Kidney capillary endothelial cell (primary cell): ENCODE results near the gene GRXCR2.
"Not testable (repeated sequence)": the region's sequence is repeated elsewhere in the genome, so short reads cannot be mapped to it uniquely, and the experiment has no call there.

Experiments
- DNase-seq: peaks from one replicate; pipeline ENCODE4 v3.0.0-alpha.2; 2018; ENCODE audit warnings: low spot score

GRXCR2 gene, protein sequence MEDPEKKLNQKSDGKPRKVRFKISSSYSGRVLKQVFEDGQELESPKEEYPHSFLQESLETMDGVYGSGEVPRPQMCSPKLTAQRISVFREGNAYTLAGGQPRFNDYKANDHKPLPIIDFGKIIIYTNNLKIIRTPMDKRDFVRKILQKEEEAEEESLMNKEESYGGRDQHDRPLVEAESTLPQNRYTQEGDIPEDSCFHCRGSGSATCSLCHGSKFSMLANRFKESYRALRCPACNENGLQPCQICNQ

DNA sequence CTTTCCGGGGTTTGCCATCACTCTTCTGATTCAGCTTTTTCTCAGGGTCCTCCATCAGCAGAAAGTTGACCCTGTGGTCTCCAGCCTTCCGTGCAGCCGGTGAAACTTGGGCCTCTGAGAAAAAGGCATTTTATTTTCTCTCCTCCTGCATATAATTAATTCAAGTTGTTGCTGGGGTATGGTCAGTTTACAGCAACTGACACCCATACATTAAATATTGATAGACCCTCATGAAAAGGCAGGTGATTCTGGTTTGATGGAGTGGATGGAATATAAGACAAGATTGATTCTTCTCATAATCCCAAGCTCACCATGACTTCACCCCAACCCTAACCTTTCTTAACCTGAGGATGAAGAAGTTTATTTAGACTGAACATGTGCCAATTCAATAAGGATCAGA is at the start of gene GRXCR2:
Gene GRXCR2 (minus strand): TSS at position 101 of the 400 bp plus-strand sequence. CDS start 46 bp downstream, at position 55.
- DNase-seq = no peak

DNA sequence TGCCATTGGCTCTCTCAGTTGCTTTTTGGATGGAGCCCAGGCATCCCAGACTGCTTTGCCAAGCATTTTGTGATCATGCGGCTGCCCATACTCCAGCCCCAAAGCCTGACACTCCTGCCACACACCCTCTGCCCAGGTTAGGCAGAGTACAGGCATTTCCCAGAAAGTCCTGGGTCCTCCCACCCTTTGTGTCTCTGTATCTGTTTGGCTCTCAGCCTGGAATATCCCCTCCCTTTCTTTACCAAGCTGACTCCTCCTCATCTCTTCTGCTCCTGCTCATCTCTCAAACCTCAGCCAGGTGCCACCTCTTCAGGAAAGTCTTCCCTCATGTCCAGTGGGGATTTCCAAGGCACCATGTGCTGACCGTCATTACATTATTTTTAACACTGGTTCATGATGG is 49.2 kb upstream of the GRXCR2 start:
- no peak for DNase-seq

DNA sequence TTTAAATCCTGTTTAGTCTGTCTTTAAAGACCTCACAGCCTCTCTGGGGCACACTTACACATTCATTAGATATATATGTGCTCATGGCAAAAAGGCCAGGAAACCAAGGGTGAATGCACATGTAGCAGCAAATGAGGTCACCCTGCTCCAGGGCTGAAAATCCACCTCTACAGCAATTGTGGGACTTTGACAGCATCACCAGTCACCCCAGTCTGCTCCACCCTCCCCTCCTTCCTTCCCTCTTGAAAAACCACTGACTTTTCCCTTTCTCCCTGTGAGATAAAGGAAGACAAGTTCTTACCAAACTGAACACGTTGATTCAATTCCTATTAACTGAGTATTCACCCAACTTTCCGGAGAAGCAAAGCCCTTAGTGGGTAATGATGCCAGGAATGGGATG is 48.4 kb upstream of the GRXCR2 start:
- no peak for DNase-seq

DNA sequence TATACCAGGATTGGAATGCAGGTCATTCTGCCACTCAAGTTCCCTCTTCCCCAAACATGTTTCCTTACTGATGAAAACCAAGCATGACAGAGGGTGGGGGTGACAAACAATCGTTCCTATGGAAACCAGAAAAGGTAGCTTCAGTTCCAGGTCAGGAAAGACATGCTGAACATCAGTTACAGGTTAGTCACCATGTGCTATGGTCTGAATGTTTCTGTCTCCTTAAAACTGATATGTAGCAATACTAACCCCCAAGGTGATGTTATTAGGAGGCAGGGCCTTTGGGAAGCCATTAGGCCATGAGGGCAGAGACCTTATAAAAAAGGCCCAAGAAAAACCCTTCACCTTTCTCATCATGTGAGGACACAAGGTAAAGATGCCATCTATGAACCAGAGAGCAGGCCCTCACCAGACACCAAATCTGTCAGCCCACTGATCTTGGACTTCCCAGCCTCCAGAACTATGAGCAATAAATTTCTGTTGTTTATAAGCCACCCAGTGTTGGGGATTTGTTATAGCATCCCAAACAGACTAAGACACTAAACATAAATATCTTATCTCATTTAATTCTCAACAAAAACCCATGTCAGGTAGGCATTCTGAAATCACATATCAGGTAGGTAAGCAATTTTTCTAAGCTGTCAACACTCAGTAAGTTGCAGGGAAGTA is 47.9 kb upstream of the GRXCR2 start:
- DNase-seq = no peak

DNA sequence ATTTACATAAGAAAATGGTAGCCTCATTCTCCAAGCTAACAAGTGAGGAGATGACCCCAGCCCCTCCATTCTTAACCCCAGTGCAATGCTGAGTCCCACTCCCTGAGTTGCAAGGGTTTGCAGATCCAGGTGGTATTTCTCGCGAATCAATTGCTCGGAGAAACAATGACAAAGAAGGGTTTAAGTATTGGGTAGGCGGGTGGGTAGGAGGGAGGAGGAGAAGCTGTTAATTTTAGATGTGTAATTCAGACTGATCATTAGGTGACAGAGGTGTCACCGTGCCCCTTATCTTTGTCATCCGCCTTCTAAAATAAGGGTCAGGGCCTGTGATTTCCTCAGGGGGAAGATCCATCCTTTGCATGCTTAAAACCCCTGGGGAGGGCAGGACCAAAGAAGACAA is 46.6 kb upstream of the GRXCR2 start:
- no peak for DNase-seq

DNA sequence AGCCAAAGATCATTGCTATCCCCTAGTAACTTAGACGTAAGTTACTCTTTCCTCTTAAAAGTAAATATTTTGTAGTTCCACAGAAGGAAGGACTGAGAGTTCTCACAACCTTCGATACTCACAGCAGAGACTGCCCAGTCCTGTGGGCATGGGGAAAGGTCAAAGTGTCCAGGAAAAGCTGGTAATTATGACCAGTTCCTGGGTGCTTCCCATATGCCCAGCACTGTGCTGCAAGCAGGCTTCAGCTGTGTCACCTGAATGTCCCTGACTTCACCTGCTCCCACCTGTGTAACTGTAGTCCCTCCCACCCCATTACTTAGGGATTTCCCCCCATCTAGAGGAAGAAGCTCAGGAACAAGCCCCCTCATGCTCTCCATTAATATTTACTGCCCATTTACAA is 45.6 kb upstream of the GRXCR2 start:
- DNase-seq = no peak

DNA sequence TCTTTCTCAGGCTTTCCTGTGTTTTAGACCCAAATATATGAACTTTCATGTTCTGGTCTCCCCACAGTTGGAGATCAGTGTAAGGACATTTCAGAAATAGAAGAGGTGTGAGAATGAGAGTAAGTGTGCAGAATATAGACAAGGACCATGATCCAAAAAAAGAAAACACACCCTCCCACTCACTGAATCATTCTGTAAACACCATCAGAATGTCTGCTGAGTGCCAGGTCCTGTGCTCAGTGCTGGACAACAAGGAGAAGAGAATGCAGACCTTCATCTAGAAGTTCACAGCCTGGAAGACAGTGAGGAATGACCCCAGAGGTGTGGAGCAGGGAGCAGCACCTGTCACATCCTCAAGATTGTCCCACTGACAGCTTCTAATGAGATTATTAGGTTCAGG is 44.5 kb upstream of the GRXCR2 start:
- DNase-seq = no peak

DNA sequence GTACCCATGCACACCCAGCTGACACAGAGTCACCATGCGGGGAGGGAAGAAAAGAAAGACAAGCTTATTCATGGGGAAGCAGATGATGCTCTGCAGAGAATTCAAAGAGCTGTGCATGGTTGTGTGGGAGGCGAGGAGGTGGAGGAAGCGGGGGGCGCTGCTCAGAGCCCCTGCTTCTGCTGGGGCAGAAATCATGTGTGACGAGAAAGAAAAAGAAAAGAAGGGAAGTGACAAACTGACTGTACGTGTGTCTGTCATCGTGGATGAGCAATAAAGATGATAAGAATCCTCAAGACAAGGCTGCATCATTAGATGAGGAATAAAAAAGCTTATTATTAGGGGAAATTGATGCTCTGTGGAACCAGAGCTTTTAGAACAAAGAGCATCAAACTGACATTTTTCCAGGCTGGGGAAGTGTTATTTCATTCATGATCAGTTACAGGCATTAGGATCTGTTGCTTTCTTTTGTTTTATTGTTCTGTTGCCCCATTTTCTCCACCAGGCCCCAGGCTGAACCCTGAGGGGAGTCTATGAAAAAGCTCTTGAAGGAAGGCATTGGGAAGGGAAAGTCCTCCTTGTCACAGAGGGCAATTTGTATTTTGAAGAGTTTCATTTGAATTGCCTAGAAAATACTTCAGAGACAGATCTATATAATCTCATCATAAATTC is 43.3 kb upstream of the GRXCR2 start:
- no peak for DNase-seq

DNA sequence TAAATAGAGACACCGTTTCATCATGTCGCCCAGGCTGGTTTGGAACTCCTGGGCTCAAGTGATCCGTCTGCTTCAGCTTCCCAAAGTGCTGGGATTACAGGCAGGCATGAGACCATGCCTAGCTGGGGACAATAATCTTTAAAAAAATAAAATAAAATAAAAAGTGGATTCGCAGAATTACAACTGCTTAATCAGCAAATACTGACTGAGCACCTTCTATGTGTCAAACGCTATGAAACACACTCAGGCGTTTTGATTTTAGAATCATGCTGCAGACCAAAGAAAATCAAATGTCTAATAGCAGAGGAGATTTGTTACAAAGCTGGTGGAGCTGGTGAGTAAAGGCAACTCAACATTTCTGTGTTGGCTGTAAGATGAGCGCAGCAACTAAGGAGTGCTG is 40.9 kb upstream of the GRXCR2 start:
- DNase-seq = no peak

DNA sequence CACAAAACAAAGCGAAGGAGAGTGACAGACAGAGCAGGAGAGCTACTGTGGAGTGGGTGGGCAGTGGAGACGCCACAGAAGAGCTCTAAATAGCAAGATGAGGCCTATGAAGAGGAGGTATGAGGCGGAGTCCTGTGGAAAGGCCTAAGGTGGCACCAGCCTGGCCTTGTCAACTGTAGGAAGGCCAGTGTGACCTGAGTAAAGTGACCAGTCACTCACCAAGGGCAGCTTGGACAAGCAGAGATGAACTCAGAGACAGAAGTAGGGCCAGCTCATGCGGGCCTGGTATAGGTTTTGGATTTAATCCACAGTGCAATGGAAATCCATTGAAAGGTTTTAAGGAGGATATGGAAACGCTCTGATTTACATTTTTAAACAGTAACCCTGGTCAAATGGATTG is 39.8 kb upstream of the GRXCR2 start:
- no peak for DNase-seq

DNA sequence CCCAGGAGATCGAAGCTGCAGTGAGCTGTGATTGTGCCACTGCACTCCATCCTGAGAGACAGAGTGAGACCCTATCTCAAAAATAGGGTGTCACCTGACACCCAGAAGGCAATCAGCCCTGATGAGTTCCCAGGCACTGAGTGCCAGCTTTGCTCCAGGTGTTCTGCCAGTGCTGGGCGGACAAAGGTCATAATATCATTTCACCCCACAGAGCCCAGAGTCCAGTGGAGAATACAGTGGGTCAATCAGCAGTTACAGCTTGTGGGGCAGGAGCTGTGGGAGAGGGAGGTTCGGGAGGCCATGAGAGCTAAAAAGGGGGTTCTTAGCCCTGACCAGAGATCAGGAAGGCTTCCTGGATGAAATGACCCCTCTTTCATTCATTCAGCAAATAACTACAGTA is 39.2 kb upstream of the GRXCR2 start:
- DNase-seq = no peak

DNA sequence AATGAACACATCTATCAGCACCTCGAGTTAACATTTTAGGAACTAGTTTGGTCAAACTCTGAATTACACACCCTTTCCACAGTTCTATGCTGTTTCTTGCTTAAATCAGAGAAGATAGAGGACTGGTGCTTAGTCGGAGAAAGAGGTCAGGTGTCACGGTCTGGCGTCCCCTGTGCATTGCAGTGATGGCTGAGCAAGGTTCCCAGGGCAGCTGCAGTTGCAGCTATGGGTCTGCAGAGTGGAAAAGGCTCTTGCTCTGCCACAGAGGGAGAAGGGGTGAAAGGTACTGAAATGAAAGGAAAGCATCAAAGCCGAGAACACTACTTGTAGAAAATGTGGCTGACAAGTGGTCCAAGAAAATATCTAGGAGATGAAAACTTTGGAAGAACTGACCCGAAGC is 38.4 kb upstream of the GRXCR2 start:
- no peak for DNase-seq

DNA sequence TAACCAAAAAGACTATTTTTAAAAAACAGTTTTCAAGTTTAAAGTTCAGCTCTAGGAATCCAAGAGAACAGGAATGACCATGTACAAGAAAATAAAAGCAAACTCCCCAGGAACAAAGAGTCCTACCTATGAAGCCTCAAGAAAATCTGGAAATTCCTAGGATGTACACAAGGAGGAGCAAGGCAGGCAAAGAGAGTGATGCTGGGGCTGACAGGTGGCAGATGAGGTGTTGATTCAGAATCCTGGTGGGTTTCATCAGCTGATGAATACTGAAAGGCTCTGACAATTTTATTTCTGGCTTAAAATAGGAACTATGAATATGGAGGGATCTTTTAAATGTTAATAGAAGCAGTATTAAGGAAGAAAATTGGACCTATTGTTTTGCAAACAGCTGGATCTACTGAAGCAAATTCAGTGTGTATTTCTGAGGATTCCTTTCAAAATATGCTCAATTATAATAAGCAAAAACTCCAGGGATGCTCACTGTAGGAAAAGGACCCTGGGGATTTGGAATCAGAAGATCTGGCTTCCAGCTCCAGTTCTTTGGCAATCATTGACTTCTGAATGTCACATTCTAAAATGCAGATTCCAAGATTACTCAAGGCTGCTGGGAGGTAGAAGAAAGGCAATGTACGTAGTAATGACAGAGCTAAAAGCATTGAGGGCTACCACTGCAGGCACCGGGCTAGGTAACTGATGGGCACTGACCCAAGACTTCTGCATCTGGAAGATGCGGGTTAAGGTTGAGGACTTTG is 35.6 kb upstream of the GRXCR2 start:
- DNase-seq = no peak

DNA sequence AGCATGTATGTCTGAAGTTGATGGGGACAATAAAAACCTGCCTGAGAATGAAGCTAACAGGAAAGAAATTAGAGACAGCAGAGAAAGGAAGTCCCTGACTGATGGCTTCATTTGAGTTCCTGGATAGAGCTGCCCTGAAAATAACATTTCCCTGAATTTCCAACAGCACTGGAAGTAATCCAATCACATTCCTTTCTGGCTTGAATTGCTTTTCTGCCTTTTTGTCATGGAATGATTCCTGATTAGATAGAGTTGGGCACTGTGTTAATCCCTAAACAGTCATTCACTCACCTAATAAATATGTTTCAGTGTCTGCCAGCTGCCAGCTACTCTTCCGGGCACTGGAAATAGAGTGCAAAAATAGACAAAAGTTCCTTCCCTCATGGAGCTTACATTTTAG is 33.6 kb upstream of the GRXCR2 start:
- no peak for DNase-seq

DNA sequence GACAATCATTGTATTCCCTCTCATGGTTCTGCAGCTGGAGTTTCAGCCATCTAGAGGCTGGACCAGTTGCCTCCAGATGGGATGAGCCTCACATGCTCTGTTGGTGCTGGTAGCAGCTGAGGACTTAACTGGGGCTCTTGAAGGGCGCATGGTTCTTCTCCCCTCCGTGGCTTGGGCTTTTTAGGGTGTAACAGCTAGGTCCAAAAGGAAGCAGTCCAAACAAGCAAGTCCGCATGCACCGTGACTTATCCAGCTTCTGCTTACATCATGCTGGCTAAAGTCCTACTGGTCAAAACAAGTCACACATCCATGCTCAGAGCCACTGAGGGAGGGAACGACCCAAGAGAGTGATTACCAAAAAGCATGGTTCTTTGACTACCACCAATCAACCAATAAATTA is 31.9 kb upstream of the GRXCR2 start:
- DNase-seq = no peak

DNA sequence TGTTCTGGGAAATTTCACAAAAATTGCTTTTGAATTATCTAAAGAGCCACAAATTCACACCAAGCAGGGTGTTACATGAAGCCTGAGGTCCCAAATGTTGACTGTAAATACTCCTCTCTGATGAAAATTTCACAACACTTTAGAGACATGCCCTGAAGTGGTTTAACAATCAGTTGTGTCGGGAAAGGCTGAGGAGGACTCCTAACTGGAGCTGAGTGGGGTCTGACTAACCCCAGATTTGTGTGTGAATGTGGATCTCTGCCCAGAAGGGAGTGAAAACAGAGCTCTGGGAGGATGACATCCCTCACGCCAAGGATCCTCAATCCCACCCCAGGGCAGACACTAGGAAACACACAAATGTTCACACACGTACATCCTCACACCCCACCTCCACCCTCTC is 31.1 kb upstream of the GRXCR2 start:
- no peak for DNase-seq

DNA sequence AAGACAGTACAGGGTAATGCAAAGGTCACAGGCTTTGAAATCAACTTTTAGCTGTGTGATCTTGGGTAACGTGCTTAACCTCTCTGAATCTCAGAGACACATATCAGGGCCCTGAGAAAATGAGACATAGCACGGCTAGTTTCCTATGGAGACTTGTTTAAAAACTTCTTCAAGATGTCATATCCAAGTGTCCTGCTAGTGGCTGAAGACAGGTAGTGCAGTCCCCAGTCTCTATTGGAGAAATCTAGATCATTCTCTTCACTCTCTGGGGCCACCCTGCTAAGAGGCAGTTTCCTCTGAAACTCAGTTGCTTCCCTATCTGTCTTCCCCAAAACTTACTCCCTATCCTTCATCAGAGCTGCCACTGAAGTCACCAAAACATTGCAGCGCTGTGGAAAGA is 30.3 kb upstream of the GRXCR2 start:
- no peak for DNase-seq

DNA sequence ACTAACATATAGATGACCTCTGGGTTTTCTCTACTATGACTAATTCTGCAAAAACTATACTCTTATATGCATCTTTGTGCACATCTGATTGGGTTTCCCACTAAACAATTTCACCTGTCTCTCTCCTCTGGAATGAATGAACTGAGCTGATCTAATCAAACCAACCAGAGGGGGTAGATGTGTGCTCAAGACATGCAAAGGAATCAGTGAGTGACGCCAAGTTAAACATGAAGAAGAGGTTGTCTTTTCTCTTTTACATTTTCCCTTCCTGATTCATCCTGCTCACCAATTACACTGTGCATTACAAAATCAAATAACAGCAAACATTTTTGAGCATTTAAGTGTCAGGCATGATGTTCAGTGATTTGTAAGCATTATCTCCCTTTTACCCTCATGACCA is 29.6 kb upstream of the GRXCR2 start:
- no peak for DNase-seq

DNA sequence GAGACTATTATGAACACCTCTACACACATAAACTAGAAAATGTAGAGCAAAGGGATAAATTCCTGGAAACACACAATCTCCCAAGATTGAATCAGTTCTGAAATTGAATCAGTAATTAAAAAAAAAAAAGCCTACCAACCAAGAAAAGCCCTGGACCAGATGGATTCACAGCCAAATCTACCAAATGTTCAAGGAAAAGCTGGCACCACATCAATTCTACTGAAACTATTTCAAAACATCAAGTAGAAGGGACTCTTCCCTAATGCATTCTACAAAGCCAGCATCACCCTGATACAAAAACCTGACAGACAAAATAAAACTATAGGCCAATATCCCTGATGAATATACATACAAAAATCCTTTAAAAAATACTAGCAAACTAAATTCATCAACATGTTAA is 25.4 kb upstream of the GRXCR2 start:
- no peak for DNase-seq

DNA sequence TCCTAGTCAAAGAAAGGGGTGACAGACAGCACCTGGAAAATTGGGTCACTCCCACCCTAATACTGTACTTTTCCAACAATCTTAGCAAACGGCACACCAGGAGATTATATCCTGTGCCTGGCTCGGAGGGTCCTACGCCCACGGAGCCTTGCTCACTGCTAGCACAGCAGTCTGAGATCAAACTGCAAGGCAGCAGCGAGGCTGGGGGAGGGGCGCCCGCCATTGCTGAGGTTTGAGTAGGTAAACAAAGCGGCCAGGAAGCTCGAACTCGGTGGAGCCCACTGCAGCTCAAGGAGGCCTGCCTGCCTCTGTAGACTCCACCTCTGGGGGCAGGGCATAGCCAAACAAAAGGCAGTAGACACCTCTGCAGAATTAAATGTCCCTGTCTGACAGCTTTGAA is 18.6 kb upstream of the GRXCR2 start:
- not testable (repeated sequence) for DNase-seq

DNA sequence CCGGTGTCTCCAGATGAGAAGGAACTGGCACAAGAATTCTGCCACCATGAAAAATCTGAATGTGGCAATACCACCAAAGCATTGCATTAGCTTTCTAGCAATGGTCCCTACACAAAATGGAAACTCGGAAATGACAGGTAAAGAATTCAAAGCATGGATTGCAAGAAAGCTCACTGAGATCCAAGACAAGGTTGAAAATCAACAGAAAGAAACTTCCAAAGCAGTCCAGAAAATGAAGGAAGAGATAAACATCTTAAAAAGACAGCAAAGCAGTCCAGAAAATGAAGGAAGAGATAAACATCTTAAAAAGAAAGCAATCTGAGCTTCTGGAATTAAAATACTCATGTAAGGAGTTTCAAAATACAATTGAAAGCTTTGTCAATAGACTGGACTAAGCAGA is 16.8 kb upstream of the GRXCR2 start:
- no peak for DNase-seq

DNA sequence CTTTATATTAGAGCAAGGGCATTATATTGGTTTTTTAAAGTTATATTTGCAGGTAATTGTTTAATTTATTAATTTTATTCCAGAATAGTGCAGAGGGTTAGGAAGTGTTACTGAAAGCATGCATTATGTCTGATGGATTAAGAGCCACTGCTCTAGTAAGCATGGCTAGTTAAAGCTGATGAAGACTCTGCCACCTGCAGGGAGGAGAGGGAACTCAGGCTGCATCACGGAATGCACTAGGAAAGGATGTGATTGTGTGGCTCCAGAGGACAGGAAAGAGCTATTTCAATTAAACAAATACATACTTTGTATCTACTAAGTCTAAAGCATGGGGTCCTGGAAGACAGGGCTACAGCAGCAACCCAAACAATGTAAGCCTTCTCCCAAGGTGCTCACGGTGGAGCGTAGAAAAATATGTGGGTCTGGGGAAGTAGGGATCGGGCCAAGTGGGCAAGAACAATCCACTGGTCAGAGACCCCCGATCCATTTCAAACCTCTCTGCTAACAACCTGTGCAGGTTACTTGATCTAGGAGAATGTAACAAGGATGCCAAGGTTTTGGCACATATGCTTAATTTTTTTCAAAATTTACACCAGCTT is 15.3 kb upstream of the GRXCR2 start:
- peak; percentile 30 for DNase-seq
